Inflammatory macrophage treated with lipopolysaccharide for 4 hours (primary cell): Measurements from ENCODE around the gene CMYA5.
"Not testable (repeated sequence)": the region's sequence is repeated elsewhere in the genome, so short reads cannot be mapped to it uniquely, and the experiment has no call there.

ENCODE experiments used
- DNase-seq: peaks from one replicate; pipeline ENCODE4 v3.0.0-alpha.2; 2020

CMYA5 gene

DNA sequence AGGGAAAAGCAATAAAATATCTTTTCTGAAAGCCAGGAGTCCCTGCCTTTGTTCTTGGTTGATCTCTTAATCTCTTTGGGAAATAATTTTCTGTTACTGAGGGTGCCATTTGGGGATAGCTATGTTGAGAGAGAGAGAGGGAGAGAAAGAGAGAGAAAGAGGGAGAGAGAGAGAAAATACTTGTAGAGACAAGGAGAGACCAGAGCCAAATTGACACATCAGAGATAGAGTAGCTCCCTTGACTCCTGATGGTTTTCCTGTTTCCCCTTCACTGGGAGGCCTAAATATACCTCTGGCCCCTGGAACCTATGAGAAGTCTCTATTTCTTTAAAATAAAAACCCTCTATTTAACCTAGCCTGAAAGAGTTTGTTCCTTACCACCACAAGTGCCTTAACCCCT lies 14.9 kb downstream of the CMYA5 start:
- no peak for DNase-seq

DNA sequence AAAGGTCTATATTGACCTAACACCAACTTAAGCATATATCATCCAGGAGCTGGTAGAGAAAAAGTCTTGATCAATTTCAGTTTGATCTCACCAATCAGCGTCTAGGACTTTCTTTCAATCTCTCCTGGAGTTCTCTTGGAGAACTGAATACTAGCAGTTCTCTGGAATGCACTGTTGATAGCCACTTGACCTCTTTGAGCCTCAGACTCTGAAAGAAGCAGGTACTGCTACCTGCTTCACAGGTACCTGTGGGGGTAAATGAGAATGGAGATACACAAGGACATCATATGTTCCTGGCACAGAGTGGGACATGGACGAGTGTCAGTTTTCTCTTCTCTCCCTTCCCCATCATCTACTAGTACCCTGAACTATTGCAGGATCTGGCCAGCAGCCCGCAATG lies 16.0 kb downstream of the CMYA5 start:
- DNase-seq = no peak

DNA sequence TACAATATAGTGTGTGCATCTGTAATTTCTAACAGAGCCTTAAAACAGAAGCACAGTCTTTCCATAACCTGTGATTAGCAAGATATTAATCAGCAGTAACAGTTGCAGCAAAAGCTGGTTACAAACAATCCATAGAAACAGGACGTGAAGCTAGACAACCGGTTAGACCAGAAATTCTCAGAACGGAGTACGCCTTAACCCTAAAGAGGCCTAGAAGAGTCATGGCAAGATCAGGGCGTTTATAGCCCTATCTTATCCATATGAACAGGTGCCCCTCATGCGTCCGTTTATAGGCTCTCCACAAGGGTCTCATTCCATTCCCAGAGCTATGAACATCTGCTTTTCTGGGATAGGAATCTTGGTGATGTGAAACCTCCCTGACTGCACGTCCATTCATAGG lies 16.7 kb downstream of the CMYA5 start:
- not testable (repeated sequence) for DNase-seq

DNA sequence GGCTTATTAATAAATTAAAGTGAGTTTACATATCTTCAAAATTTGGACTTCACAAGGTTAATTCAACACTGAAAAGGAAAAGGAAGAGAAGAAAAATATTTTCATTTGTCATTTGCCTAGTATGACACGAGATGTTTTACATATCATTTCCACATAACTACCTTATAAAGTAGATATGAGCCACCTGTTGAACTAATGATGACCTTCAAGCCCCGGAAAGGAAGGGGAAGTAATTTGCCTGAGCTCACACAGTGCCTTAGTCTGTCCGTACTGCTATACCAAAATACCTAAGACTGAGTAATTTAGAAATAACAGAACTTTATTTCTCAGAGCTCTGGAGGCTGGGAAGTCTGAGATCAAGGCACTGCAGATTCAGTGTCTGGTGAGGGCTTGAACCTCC lies 17.9 kb downstream of the CMYA5 start:
- DNase-seq = no peak

DNA sequence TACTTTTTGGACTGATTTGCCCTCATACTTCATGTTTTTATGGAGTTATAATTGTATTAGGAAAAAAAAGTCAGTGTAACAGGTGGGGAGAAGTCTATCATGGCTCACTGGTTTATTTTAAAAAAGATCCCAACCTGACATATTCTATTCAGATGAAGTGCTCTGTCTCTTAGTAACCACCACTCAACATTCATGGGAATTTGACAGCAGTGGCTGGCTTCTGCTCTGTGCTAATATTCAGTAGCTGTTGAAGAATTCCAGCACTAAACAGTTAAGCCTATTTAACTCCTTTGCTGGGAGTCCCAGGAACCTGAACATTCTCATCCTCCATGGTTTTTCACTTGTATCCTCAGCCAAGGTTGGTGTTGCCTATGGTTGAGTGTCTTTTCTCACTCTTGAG lies 23.1 kb downstream of the CMYA5 start:
- no peak for DNase-seq

DNA sequence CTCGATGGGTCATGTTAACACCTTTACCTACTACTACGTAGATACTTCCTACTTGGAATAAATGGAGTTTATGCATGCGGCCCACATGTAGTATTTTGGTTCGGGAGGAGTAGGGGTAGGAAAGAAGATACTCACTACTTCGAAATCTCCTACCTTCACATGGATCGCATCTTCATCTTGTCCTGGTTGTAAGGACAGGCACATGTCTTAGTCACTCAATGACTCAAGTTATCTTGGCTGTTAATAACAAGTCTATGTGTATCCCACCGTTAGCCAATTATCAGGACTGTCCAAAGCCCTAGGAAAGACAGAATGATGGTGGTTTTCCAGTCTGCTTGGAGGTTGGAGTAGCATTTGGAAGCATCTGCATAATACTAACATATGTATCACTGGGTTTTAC lies 24.1 kb downstream of the CMYA5 start:
- no peak for DNase-seq

DNA sequence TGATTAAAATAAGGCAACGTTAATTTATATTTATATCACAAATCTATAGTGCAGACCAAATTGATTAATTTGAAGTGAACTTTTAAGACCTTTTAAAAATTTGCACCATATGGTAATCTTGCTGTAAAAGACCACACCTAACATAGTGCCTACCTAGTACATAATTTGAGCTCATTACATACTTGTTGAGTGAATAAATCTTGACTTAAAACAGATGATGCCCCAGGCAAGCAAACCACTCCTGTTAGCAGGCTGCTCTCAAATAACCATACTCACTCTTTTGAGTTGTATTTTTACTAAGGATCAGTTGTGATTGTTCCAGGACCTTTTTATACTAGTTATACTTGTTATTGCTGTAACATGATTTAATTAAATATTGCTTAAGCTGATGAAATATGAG lies 27.2 kb downstream of the CMYA5 start:
- no peak for DNase-seq

DNA sequence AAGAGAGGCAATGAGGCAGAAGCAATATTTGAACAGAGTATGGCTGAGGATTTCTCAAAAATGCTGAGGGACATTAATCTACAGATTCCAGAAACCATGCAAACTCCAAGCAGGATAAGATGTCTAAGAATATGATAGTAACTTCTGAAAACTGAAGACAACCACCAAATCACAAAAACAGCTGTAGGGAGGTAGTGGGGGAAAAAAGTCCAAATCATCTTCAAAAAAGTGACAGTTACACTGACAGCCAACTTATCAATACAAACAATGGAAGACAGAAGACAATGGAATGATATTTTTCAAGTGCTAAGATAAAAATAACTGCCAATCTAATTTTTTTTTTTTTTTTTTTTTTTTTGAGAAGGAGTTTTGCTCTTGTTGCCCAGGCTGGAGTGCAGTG lies 30.5 kb downstream of the CMYA5 start:
- no peak for DNase-seq

DNA sequence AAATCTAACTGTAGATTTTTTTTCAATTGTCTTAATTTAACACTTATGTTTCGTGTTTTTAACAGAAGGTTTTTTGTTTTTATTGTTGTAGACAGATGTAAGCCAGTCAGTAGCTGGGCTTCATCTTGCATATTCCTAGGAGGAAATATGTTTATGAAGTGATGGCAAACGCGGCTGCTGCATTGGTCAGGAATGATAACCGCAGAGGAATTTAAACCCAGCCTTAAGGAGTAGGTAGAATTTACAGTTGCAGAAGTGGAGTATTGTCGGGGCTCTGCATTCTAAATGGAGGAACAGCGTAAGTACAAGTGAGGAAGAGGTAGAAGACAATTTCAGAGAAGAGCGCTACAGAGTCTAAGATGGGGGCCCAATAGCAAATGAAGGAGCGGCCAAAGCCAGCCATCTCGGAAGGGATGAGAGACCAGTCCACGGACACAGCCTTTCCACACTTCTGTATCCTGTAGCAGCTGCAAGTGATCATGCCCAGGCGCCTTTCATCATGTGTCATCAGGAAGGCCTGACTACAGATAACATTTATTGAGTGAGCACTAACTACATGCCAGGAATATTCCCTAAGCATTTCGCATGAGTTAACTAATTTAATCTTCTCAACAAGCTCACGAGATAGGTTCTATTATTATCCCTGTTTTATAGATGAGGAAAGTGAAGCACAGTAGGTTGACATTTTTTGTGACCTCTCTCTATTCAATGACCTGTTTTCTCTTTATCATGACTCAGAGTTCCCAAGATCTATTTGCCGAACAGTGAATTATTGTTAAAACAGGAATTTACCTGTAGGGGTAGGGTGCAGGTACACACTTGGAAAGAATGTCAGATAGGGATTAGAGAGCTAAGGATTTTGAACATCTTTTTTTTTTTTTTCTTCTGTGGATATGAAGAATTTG lies 38.1 kb downstream of the CMYA5 start:
- DNase-seq = no peak

DNA sequence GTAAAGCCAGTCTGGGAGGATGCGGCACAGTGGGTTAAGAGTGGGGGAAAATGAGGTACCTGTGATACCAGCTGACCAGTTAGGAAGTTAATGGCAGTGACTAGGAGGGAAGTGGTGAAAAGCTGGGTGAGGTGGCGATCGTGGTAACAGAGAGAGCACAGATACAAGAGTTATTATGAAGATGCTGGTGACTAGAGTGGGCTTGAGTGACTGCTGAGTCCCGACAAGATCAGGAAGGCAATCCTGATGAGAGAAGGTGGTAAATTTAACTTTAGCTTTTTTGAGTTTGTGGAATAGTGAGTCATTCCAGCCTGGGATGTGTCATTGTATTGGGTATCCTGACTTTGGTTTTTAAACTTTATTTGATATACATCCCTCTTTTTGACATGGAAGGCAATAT lies 38.8 kb downstream of the CMYA5 start:
- DNase-seq = no peak

DNA sequence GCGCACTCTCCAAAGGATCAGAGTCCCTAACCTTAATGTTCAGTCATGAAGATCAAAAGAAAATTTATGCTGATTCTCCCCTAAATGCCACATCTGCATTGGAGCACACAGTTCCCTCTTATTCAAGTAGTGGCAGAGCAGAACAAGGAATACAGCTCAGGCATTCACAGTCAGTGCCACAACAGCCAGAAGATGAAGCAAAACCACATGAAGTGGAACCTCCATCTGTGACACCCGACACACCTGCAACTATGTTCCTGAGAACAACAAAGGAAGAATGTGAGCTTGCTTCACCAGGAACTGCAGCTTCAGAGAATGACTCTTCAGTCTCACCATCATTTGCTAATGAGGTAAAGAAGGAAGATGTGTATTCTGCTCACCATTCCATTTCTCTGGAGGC lies 40.0 kb downstream of the CMYA5 start:
- DNase-seq = no peak

DNA sequence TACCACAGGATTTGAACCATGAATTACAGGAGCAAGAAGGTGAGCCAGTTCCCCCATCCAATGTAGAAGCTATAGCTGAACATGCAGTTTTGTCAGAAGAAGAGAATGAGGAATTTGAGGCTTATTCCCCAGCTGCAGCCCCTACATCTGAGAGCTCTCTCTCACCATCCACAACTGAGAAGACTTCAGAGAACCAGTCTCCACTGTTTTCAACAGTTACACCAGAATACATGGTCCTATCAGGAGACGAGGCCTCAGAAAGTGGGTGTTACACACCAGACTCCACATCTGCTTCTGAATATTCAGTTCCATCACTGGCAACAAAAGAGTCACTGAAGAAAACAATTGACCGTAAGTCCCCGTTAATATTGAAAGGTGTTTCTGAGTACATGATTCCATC lies 40.9 kb downstream of the CMYA5 start:
- no peak for DNase-seq

DNA sequence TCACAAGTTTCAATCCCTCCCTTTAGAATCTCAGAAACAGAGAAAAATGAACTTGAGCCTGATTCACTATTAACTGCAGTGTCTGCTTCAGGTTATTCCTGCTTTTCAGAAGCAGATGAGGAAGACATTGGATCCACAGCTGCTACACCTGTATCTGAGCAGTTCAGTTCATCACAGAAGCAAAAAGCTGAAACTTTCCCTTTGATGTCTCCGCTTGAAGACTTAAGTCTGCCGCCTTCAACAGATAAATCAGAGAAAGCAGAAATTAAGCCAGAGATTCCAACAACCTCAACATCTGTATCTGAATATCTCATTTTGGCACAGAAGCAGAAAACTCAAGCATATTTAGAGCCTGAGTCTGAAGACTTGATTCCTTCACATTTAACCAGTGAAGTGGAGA lies 42.1 kb downstream of the CMYA5 start:
- no peak for DNase-seq

DNA sequence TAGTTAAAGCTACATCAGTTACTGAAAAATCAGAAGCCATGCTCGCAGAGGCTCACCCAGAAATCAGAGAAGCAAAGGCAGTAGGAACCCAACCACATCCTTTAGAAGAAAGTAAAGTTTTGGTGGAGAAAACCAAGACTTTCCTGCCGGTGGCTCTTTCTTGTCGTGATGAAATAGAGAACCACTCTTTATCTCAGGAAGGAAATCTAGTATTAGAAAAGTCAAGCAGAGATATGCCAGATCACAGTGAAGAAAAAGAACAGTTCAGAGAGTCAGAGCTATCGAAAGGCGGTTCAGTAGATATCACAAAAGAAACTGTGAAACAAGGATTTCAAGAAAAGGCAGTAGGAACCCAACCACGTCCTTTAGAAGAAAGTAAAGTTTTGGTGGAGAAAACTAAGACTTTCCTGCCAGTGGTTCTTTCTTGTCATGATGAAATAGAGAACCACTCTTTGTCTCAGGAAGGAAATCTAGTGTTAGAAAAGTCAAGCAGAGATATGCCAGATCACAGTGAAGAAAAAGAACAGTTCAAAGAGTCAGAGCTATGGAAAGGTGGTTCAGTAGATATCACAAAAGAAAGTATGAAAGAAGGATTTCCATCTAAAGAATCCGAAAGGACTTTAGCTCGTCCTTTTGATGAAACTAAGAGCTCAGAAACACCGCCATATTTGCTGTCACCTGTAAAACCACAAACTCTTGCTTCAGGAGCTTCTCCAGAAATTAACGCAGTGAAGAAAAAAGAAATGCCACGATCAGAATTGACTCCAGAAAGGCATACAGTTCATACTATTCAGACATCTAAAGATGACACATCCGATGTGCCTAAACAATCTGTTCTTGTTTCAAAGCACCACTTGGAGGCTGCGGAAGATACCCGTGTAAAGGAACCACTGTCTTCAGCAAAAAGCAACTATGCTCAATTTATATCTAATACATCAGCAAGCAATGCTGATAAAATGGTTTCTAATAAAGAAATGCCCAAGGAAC lies 47.2 kb downstream of the CMYA5 start:
- DNase-seq = no peak

DNA sequence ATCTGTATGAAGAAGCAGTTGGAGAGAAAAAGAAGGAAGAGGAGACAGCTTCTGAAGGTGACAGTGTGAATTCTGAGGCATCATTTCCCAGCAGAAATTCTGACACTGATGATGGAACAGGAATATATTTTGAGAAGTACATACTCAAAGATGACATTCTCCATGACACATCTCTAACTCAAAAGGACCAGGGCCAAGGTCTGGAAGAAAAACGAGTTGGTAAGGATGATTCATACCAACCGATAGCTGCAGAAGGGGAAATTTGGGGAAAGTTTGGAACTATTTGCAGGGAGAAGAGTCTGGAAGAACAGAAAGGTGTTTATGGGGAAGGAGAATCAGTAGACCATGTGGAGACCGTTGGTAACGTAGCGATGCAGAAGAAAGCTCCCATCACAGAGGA lies 48.7 kb downstream of the CMYA5 start:
- DNase-seq = no peak

DNA sequence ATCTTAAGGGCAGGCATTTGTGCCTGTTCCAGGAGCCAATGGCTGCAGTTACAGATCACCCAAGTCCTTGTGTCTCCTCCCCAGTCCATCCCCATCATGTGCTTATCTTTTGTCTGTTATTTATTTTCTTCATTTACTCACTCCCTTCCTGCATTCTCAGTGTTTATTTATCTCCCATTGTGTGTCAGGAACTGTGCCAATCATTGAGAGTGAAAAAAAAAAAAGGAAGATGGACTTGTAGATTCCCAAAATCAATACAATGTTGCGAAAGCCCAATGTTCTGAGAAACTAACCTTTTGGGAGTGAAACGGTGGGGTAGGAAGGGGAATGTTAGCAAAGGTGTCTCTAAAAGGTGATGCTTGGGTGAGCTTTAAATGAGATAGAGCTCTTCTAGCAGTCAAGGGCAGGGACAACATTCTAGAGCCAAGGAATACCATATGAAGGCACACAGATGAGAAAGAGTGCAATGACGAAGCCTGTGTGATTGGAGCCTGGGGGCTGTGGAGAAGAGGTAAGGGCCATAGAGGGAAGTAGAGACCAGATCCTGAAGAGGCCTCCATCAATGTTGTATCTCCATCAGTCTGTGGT lies 53.0 kb downstream of the CMYA5 start:
- no peak for DNase-seq

DNA sequence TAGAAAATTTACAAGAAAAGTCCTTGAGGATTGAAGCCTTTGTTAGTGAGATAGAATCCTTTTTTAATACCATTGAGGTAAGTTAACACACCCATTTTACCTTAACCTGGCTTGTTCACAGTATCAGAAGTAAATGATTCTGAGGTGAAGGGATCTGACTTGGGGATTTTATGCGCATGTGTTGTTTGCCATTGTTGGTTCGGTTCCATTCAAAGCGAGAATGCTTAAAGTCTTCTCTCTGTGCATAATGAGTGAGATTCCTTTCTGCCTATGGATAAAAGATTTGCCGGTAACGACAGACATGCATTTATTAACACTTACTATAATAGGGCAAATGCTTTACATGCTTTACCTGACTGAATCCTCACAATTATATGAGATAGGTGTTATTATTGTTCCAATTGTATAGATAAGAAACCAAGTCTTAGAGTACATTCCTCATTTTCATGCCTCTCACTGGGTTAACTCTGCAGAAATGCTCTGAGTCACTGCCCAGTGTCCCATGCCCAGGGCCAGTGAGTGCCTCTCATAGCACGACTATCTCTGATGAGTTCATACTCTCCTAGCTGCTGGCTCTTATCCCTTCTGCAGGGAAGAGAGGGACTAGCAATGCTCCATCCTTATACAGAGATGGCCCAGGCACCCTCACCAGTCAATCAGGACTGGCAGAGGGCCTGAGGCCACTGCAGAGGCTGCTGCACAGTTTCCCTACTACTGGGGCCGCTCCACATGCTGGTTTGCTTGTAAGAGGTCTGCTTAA lies 54.4 kb downstream of the CMYA5 start:
- DNase-seq = no peak

DNA sequence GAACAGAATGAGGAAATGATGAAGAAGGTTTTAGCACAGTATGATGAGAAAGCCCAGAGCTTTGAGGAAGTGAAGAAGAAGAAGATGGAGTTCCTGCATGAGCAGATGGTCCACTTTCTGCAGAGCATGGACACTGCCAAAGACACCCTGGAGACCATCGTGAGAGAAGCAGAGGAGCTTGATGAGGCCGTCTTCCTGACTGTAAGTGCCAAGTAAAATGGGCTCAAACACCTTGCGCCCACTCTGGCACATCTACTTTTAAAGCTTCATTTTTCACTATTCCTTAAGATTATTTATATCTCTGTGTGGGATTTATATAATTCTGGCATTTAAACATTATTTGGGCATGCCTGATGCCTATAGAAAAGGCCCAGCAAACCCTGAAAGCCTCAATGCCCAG lies 55.6 kb downstream of the CMYA5 start:
- DNase-seq = peak; percentile 2

DNA sequence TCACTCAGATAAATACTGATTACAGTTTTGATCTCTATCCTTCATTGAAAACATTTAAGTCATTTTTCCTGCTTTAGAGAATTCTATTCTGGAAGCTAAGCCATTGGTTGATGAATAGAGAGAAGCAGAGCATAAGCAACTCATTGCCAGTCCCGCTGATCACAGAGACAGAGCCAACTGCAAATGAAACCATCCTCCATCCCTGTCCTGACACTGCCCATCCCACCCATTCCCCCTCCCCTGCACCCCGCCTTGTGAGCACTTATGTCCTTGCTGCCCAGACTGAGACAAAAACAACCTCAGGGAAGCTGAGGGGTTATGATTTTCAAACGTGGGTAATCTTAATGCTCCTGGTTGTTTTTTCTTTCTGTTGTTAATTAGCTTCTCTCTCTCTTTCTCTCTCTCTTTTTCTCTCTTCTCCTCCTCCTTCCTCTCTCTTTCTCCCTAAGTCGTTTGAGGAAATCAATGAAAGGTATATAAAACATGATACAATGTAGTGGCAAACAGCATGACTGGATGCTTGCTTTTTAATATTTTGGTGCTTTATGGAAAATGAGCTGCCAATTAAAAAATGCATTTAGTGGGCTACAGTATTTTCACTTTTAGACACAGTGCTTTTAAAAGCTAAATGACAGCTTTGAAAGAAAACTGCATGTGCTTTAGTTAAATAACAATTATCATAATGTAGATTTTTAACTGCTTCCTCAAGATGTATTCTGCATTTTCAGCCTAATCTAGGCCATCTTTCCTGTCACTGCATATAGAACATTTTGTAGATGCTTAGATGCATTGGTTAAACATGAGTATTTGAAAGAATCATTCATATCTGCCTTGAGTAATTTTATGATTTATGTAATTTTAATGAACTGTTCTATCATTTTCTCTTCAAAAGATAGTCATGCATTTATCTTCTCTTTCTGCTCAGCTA lies 57.3 kb downstream of the CMYA5 start:
- no peak for DNase-seq

DNA sequence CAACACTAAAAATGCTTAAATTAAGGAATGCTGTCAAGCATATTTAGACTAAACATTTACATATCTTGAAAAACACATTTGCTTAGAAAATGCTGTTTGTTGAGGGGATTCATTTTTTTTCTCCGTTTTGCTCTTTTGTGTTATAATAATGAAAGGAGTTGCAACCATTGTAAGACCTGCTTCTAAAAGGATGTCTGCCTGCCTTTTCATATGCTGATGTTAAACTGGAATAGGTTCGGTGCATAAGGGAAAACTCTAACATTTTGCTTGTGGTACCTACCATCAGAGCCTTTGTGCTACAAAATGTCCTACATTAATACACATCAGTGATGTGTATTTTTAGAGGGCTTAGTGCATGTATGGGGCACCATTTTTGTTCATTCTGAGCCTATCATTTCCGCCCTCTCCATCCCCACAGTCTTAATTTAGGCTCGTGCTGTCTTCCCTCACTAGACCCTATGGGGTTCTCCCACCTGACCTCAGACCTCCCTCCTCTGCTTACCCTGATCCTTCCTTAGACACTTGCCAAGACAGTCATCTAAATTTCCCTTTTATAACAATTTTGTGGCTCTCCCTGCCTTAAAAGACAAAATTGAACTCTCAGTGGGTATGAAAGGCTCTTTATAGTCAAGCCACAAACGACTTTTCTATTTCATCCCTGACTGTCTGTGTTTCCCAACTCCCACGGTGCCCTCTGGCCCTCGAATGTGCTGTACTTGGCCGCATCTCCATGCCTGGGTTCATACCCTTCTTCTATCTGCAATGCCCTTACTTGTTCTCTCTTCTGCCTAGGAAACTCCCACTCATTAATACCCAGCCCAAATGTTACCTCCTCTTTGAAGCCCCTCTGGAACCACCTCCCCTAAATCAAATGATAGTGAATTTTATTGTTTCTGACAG lies 61.2 kb downstream of the CMYA5 start:
- no peak for DNase-seq

DNA sequence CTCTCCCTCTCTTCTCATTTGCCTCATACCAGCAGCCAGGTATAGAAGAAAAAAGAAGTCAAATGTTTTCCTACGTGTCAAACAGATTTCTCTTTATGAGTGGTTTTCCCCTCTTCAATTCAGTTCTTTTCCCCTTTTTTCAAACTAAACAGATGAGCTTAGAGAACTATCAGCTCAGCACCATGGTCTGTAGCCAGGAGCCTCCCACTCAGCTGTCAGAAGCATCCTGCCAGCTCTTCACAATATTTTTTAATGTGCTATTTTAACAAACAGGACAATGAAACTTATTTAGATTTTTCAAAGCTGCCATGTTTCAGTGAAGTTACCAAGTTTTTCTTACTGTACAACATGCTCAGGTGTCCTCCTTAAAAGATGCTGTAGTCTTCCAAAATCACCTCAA lies 63.5 kb downstream of the CMYA5 start:
- DNase-seq = no peak
